Tibial artery (tissue), 4 donors: ENCODE data around the gene SOX1.

Source experiments
- DNase-seq, 2 donors: peaks; one replicate each; pipeline ENCODE4 v3.0.0-alpha.2; 2019
- H3K27ac ChIP-seq, 2 donors: fragments of 200-600 bp; sonication (generic) in 1 of 2; 1 replicate in 1 of 2; 2 replicates in 1 of 2; pipeline ENCODE4 v1.5.1; 2018 to 2019; ENCODE audit warnings: mild to moderate bottlenecking in 1 of 2
- H3K27me3 ChIP-seq, 2 donors: fragments of 200-600 bp; sonication (generic) in 1 of 2; one replicate each; pipeline versions ENCODE4 v1.5.1 to v1.6.0; 2016 to 2019
- H3K36me3 ChIP-seq, 3 donors: fragments of 200-600 bp; sonication (generic) in 2 of 3; one replicate each; pipeline ENCODE4 v1.5.1; 2016 to 2019; ENCODE audit warnings: mild to moderate bottlenecking in 2 of 3
- H3K4me1 ChIP-seq, 4 donors: fragments of 200-600 bp; sonication (generic) in 2 of 4; 1 replicate in 3 of 4; 2 replicates in 1 of 4; pipeline ENCODE4 v1.5.1; 2016 to 2019
- H3K4me3 ChIP-seq, 2 donors: fragments of 200-600 bp; sonication (generic) in 1 of 2; 1 replicate in 1 of 2; 2 replicates in 1 of 2; pipeline ENCODE4 v1.5.1; 2018 to 2019; ENCODE audit warnings: mild to moderate bottlenecking in 2 of 2
- H3K9me3 ChIP-seq, 3 donors: fragments of 200-600 bp; sonication (generic) in 1 of 3; one replicate each; pipeline ENCODE4 v1.5.1; 2016 to 2019
- CTCF ChIP-seq, 2 experiments: fragments of 200-600 bp in 1 of 2; fragments of 450-650 bp in 1 of 2; IDR thresholded peaks; one replicate each; pipeline ENCODE4 v1.5.1; 2017 to 2019; ENCODE audit warnings: antibody characterized with exemption in 2 of 2, mild to moderate bottlenecking in 1 of 2, moderate library complexity in 1 of 2
- intact Hi-C: fragments of 100-400 bp; cut with DNase I; formaldehyde crosslinking; loops from one replicate; pipeline ENCODE4 v1.15.0; 2023; ENCODE audit warnings: low total_unique reads

SOX1 gene

GRCh38 chr13:112101360-112101930, 34.5 kb downstream of the SOX1 start:
- DNase-seq = no peak
- no peak for TF ChIP-seq CTCF (IDR thresholded peaks at IDR 0.05)
- Histone ChIP-seq H3K27me3 (peaks cover 0 to 60% of the 10 kb centered on the region in 2 donors), H3K36me3 (no peaks in the 10 kb centered on the region), H3K27ac (no peak overlapping the region), H3K9me3 (no peaks in the 10 kb centered on the region), H3K4me1 (peaks cover 0 to 22% (median 0%) of the 10 kb centered on the region in 4 donors), H3K4me3 (no peak overlapping the region)
- intact Hi-C loops = no loop called here

- Histone ChIP-seq H3K4me1 (peaks cover 0 to 22% (median 0%) of the 10 kb centered on the region in 4 donors), H3K27ac (no peak overlapping the region), H3K36me3 (no peaks in the 10 kb centered on the region), H3K9me3 (no peaks in the 10 kb centered on the region), H3K27me3 (peaks cover 0 to 62% of the 10 kb centered on the region in 2 donors), H3K4me3 (no peak overlapping the region)
- DNase-seq = peak in 1 of 2 donors; percentile 11
- intact Hi-C loops = no loop called here
- TF ChIP-seq CTCF (IDR thresholded peaks at IDR 0.05) = no peak
Observed at GRCh38 chr13:112102243-112102642, 35.3 kb downstream of the SOX1 start.

- H3K4me1 ChIP-seq = peaks cover 0 to 22% (median 0%) of the 10 kb centered on the region in 4 donors
- intact Hi-C loops = no loop called here
- no peak for TF ChIP-seq CTCF (IDR thresholded peaks at IDR 0.05)
- H3K27ac ChIP-seq = no peak overlapping the region
- H3K27me3 ChIP-seq = peaks cover 0 to 69% of the 10 kb centered on the region in 2 donors
- H3K9me3 ChIP-seq = no peaks in the 10 kb centered on the region
- DNase-seq = peak in 1 of 2 donors; percentile 25
- no peaks in the 10 kb centered on the region for H3K36me3 ChIP-seq
- H3K4me3 ChIP-seq = no peak overlapping the region
Observed at GRCh38 chr13:112103260-112103838, 36.4 kb downstream of the SOX1 start.

- H3K36me3 ChIP-seq = no peaks in the 10 kb centered on the region
- H3K4me1 ChIP-seq = peaks cover 0 to 22% (median 0%) of the 10 kb centered on the region in 4 donors
- H3K27me3 ChIP-seq = peaks cover 0 to 69% of the 10 kb centered on the region in 2 donors
- H3K27ac ChIP-seq = no peak overlapping the region
- intact Hi-C loops = no loop called here
- no peaks in the 10 kb centered on the region for H3K9me3 ChIP-seq
- TF ChIP-seq CTCF (IDR thresholded peaks at IDR 0.05) = no peak
- DNase-seq = no peak
- no peak overlapping the region for H3K4me3 ChIP-seq
Observed at GRCh38 chr13:112103961-112104880, 37.3 kb downstream of the SOX1 start.

DNA sequence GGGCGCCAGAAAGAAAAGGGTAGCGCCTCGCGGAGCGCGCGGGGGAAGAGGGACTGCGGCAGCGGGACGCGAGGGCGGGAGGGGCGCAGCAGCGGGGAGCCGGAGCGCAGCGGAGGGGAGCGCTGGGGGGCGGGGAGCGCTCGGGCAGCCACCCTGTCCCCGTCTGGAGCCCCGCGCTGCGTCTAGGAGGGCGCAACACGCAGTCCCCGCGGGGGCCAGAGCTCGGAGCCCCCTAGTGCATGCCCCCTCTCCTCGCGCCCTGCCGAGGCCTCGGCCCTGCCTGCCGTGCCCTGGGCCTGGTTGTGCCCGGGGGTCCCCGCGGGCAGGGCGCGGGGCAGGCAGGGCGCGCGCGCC, 37.9 kb downstream of the SOX1 start:
- H3K4me1 ChIP-seq = peaks cover 0 to 22% (median 0%) of the 10 kb centered on the region in 4 donors
- H3K9me3 ChIP-seq = no peaks in the 10 kb centered on the region
- H3K27ac ChIP-seq = no peak overlapping the region
- no peaks in the 10 kb centered on the region for H3K36me3 ChIP-seq
- DNase-seq = no peak
- peaks cover 0 to 69% of the 10 kb centered on the region in 2 donors for H3K27me3 ChIP-seq
- intact Hi-C loops = no loop called here
- no peak for TF ChIP-seq CTCF (IDR thresholded peaks at IDR 0.05)
- no peak overlapping the region for H3K4me3 ChIP-seq
